SKM-1 (cell line): ENCODE measurements around the gene VWF.
"Not testable (repeated sequence)": the region's sequence is repeated elsewhere in the genome, so short reads cannot be mapped to it uniquely, and the experiment has no call there.

Experiments
- DNase-seq: peaks from one replicate; lab custom pipeline; 2025; ENCODE audit not compliant: unreplicated experiment; lab: John Stamatoyannopoulos, UW

The VWF gene

GRCh38 chr12:6106218-6106617 lies 18.3 kb downstream of the VWF start:
- no peak for DNase-seq

GRCh38 chr12:6104842-6105241 lies 19.6 kb downstream of the VWF start:
- DNase-seq = no peak

GRCh38 chr12:6104027-6104426 lies 20.4 kb downstream of the VWF start:
- DNase-seq = no peak

- DNase-seq = not testable (repeated sequence)
Observed at GRCh38 chr12:6102021-6102420, 22.4 kb downstream of the VWF start.

GRCh38 chr12:6099316-6099715 lies 25.2 kb downstream of the VWF start:
- DNase-seq = no peak

- no peak for DNase-seq
Observed at GRCh38 chr12:6097411-6097810, 27.1 kb downstream of the VWF start.

- DNase-seq = no peak
Observed at GRCh38 chr12:6096527-6096926, 27.9 kb downstream of the VWF start.

GRCh38 chr12:6095269-6095668 lies 29.2 kb downstream of the VWF start:
- no peak for DNase-seq

- DNase-seq = no peak
Observed at GRCh38 chr12:6093764-6094163, 30.7 kb downstream of the VWF start.

- no peak for DNase-seq
Observed at GRCh38 chr12:6092784-6093722, 31.4 kb downstream of the VWF start.

- no peak for DNase-seq
Observed at GRCh38 chr12:6091786-6092566, 32.5 kb downstream of the VWF start.

- DNase-seq = no peak
Observed at GRCh38 chr12:6090803-6091202, 33.7 kb downstream of the VWF start.

GRCh38 chr12:6088921-6089747 lies 35.3 kb downstream of the VWF start:
- no peak for DNase-seq

- no peak for DNase-seq
Observed at GRCh38 chr12:6086316-6086715, 38.2 kb downstream of the VWF start.

GRCh38 chr12:6085841-6086240 lies 38.6 kb downstream of the VWF start:
- DNase-seq = no peak

- DNase-seq = no peak
Observed at GRCh38 chr12:6084969-6085450, 39.5 kb downstream of the VWF start.

- DNase-seq = no peak
Observed at GRCh38 chr12:6084261-6084968, 40.1 kb downstream of the VWF start.

GRCh38 chr12:6083601-6084000 lies 40.9 kb downstream of the VWF start:
- DNase-seq = no peak

- no peak for DNase-seq
Observed at GRCh38 chr12:6082613-6083012, 41.9 kb downstream of the VWF start.
